ENCODE results near the gene ST3GAL3.

The ST3GAL3 gene

GRCh38 chr1:43821471-43821870 is 114.1 kb downstream of the ST3GAL3 start (continued):
- TF ChIP-seq ZNF521 (tag by site-specific recombination; IDR thresholded peaks at IDR 0.05) (no peak), ZNF571 (tag by site-specific recombination; IDR thresholded peaks at IDR 0.05) (no peak), PRDM10 (tag by site-specific recombination; IDR thresholded peaks at IDR 0.05) (no peak), ZNF391 (tag by site-specific recombination; IDR thresholded peaks at IDR 0.05; ENCODE audit: borderline replicate concordance, low read depth) (no peak)

GRCh38 chr1:43822040-43822690 is 114.8 kb downstream of the ST3GAL3 start:
- Histone ChIP-seq H3K4me1 (ENCODE audit: control insufficient read depth, insufficient read depth, low read length) (no peaks in the 10 kb centered on the region), H3K27ac (ENCODE audit: extremely low read depth, low read depth, low read length) (no peak overlapping the region), H3K4me3 (ENCODE audit: low read depth, low read length) (no peak overlapping the region), H3K36me3 (ENCODE audit: control insufficient read depth in 2 of 2, insufficient read depth in 1 of 2, low read length in 2 of 2) (no peaks in the 10 kb centered on the region), H3K9me3 (ENCODE audit: control insufficient read depth, insufficient read depth, low read depth, low read length) (no peaks in the 10 kb centered on the region)
- CTCF ChIA-PET = interaction anchor here (1.0 kb wide), 1 partner anchor 112 kb away, joined by 3 read pairs; no protein-coding TSS in a partner anchor
- POLR2A ChIA-PET = no interaction called here
- no peak for TF ChIP-seq ZNF777 (tag by site-specific recombination; IDR thresholded peaks at IDR 0.05; ENCODE audit: borderline replicate concordance)
- no peak for TF ChIP-seq ZNF747 (tag by site-specific recombination; IDR thresholded peaks at IDR 0.05)
- TF ChIP-seq SCRT1 (tag by site-specific recombination; IDR thresholded peaks at IDR 0.05; ENCODE audit: borderline replicate concordance) = no peak
- no peak for TF ChIP-seq ZBTB48 (tag by site-specific recombination; IDR thresholded peaks at IDR 0.05)
- peak; percentile 83 for TF ChIP-seq BCL6B (tag by site-specific recombination; IDR thresholded peaks at IDR 0.05)
- TF ChIP-seq ZSCAN30 (tag by site-specific recombination; IDR thresholded peaks at IDR 0.05) = peak; percentile 19; the same call in 1 of the 2 replicates
- TF ChIP-seq PRDM1 (tag by site-specific recombination; IDR thresholded peaks at IDR 0.05) = peak; percentile 94
- TF ChIP-seq HOXA7 (CRISPR knock-in tag; IDR thresholded peaks at IDR 0.05; ENCODE audit: borderline replicate concordance) = no peak
- no peak for TF ChIP-seq ZNF362 (tag by site-specific recombination; IDR thresholded peaks at IDR 0.05)
- TF ChIP-seq ZNF704 (tag by site-specific recombination; IDR thresholded peaks at IDR 0.05) = no peak
- peak; percentile 84 for TF ChIP-seq ZFP37 (tag by site-specific recombination; IDR thresholded peaks at IDR 0.05)
- TF ChIP-seq ZNF768 (tag by site-specific recombination; IDR thresholded peaks at IDR 0.05) = no peak
- peak; percentile 33; the same call in 1 of the 2 replicates for TF ChIP-seq SP7 (tag by site-specific recombination; IDR thresholded peaks at IDR 0.05)
- 0 out of 2 replicates have a peak, but pooled peaks have one; percentile 37 for TF ChIP-seq ZEB2 (tag by site-specific recombination; IDR thresholded peaks at IDR 0.05)
- peak; percentile 47 for TF ChIP-seq GLIS1 (tag by site-specific recombination; IDR thresholded peaks at IDR 0.05)
- TF ChIP-seq PRDM10 (tag by site-specific recombination; IDR thresholded peaks at IDR 0.05) = 0 out of 2 replicates have a peak, but pooled peaks have one; percentile 8
- no peak for TF ChIP-seq PATZ1 (tag by site-specific recombination; IDR thresholded peaks at IDR 0.05)
